Measurements from ENCODE around the gene DHRS9.

- TF ChIP-seq CTCF (IDR thresholded peaks at IDR 0.05) (no peak), POLR2A (IDR thresholded peaks at IDR 0.05) (no peak)
Measured at GRCh38 chr2:169089182-169089581, 19.8 kb downstream of the DHRS9 start.
